ENCODE data around the gene GDNF.

The GDNF gene

GRCh38 chr5:37846786-37847310, 7.0 kb upstream of the GDNF start:
- no peak for DNase-seq

- DNase-seq: no peak
These were observed 4.2 kb upstream of the GDNF start for GRCh38 chr5:37844009-37844408.

- no peak for DNase-seq
These were observed 2.2 kb upstream of the GDNF start for GRCh38 chr5:37842048-37842447.

- DNase-seq: no peak
These were observed 1.4 kb upstream of the GDNF start for GRCh38 chr5:37841203-37841602.

- DNase-seq: no peak
These were observed 503 bp upstream of the GDNF start for GRCh38 chr5:37840053-37841034.

GRCh38 chr5:37838933-37839341, 904 bp downstream of the GDNF start:
- no peak for DNase-seq

- DNase-seq: no peak
These were observed 1.5 kb downstream of the GDNF start for GRCh38 chr5:37838152-37838932.

GRCh38 chr5:37837414-37838032, 2.3 kb downstream of the GDNF start:
- DNase-seq: peak; percentile 11

GRCh38 chr5:37836592-37837413, 3.0 kb downstream of the GDNF start:
- no peak for DNase-seq

GRCh38 chr5:37836235-37836591, 3.6 kb downstream of the GDNF start:
- DNase-seq: no peak

GRCh38 chr5:37835380-37835973, 4.4 kb downstream of the GDNF start:
- DNase-seq: no peak

GRCh38 chr5:37834542-37835379, 5.1 kb downstream of the GDNF start:
- DNase-seq: no peak

GRCh38 chr5:37833990-37834389, 5.9 kb downstream of the GDNF start:
- no peak for DNase-seq

GRCh38 chr5:37831821-37832534, 7.9 kb downstream of the GDNF start:
- DNase-seq: no peak

- no peak for DNase-seq
These were observed 9.5 kb downstream of the GDNF start for GRCh38 chr5:37830348-37830747.

- no peak for DNase-seq
These were observed 14.4 kb downstream of the GDNF start for GRCh38 chr5:37825334-37825915.

- no peak for DNase-seq
These were observed 16.2 kb downstream of the GDNF start for GRCh38 chr5:37823433-37824152.

- no peak for DNase-seq
These were observed 23.0 kb downstream of the GDNF start for GRCh38 chr5:37816883-37817282.

- no peak for DNase-seq
These were observed 23.5 kb downstream of the GDNF start for GRCh38 chr5:37816331-37816730.
